A673 (cell line): ENCODE results near the gene IRS1. TPM values are rescaled to one million over a fixed set of nuclear protein-coding genes. Genes with fewer than 3 reads are reported as not detected.
"Not testable (repeated sequence)": the region's sequence is repeated elsewhere in the genome, so short reads cannot be mapped to it uniquely, and the experiment has no call there.

Experiments used
- BruUV-seq: library from RNA; stranded (reverse); fragments of 400-500 nt; replicated peaks from 2 replicates; lab custom pipeline; 2021; lab: Mats Ljungman, UMichigan
- CTCF ChIA-PET: fragments of 300-600 bp; sonication (Branson Sonifier 250); formaldehyde crosslinking; loops from one replicate; lab custom pipeline; 2022; ENCODE audit warnings: antibody characterized with exemption; lab: Charles Lee
- POLR2A ChIA-PET: fragments of 300-600 bp; sonication (Branson Sonifier 250); formaldehyde crosslinking; loops from one replicate; lab custom pipeline; 2022; ENCODE audit warnings: antibody characterized with exemption; ENCODE audit not compliant: low non-redundant PET; lab: Charles Lee
- DNase-seq: peaks from one replicate; pipeline ENCODE4 v3.0.0-alpha.2; 2015; ENCODE audit warnings: low spot score
- H3K27ac ChIP-seq: fragments of 200-600 bp; sonication (generic); 2 replicates; pipeline ENCODE4 v1.5.1; 2016; ENCODE audit warnings: mixed run types, low read depth, mild to moderate bottlenecking, mixed read lengths, antibody characterized with exemption, low read length; ENCODE audit not compliant: poor library complexity, severe bottlenecking
- H3K27me3 ChIP-seq: fragments of 200-600 bp; sonication (generic); replicated peaks from 2 replicates; pipeline ENCODE4 v1.6.1; 2017; ENCODE audit warnings: mixed run types, low read depth, mild to moderate bottlenecking, mixed read lengths, antibody characterized with exemption, low read length; ENCODE audit not compliant: insufficient read depth, poor library complexity
- H3K36me3 ChIP-seq: fragments of 200-600 bp; sonication (generic); 2 replicates; pipeline ENCODE4 v1.6.1; 2016; ENCODE audit warnings: mixed run types, mild to moderate bottlenecking, mixed read lengths, antibody characterized with exemption, low read length; ENCODE audit not compliant: insufficient read depth, poor library complexity, severe bottlenecking
- H3K4me1 ChIP-seq: fragments of 200-600 bp; sonication (generic); 2 replicates; pipeline ENCODE4 v1.6.1; 2017; ENCODE audit warnings: mixed run types, mild to moderate bottlenecking, mixed read lengths, antibody characterized with exemption, low read length; ENCODE audit not compliant: insufficient read depth, poor library complexity, severe bottlenecking
- H3K4me3 ChIP-seq: fragments of 200-600 bp; sonication (generic); 2 replicates; pipeline ENCODE4 v1.5.1; 2016; ENCODE audit warnings: low read depth, mixed run types, mild to moderate bottlenecking, mixed read lengths, low read length; ENCODE audit not compliant: poor library complexity, severe bottlenecking
- H3K9me3 ChIP-seq: fragments of 200-600 bp; sonication (generic); 2 replicates; pipeline ENCODE4 v1.6.1; 2016; ENCODE audit warnings: mixed run types, low read depth, mild to moderate bottlenecking, mixed read lengths, antibody characterized with exemption, low read length; ENCODE audit not compliant: poor library complexity, severe bottlenecking
- CTCF ChIP-seq: fragments of 300-800, 200-600 bp; sonication (generic); conservative IDR thresholded peaks from 2 replicates; pipeline ENCODE4 v1.5.1; 2017; ENCODE audit warnings: low read depth, mild to moderate bottlenecking, antibody characterized with exemption, low read length, moderate library complexity, mixed read lengths
- EZH2 ChIP-seq: fragments of 200-600 bp; sonication (generic); IDR thresholded peaks from 2 replicates; pipeline ENCODE4 v1.6.1; 2017; ENCODE audit warnings: borderline replicate concordance, low read depth, mild to moderate bottlenecking, mixed read lengths, antibody characterized with exemption, low read length; ENCODE audit not compliant: poor library complexity, severe bottlenecking
- intact Hi-C: fragments of 100-400 bp; cut with micrococcal nuclease; formaldehyde crosslinking; loops from one replicate; pipeline ENCODE4 v1.10.0; 2022; ENCODE audit not compliant: unreplicated experiment
- total RNA-seq: library from RNA; stranded (reverse); gene quantifications from 2 replicates; pipeline ENCODE4 v1.2.3, GENCODE V29; 2021

The IRS1 gene
- total RNA-seq, 1 experiment from 2014 or later, result 29.3 TPM

- Histone ChIP-seq H3K4me1 (no peaks in the 10 kb centered on the region), H3K36me3 (no peaks in the 10 kb centered on the region), H3K27ac (no peak overlapping the region), H3K9me3 (no peaks in the 10 kb centered on the region), H3K4me3 (no peak overlapping the region), H3K27me3 (no peaks in the 10 kb centered on the region)
- TF ChIP-seq EZH2 (no peak), CTCF (no peak)
- no peak for DNase-seq
- BruUV-seq, result no TSS peak
- intact Hi-C loops, result no loop called here
- ChIA-PET CTCF (no interaction called here), POLR2A (no interaction called here)
These were observed 47.5 kb upstream of the IRS1 start for GRCh38 chr2:226847090-226847489.

GRCh38 chr2:226845386-226846116 lies 45.9 kb upstream of the IRS1 start:
- ChIA-PET POLR2A (interaction anchor here (0.5 kb wide), 1 partner anchor 8 kb away, joined by 3 read pairs; no protein-coding TSS in a partner anchor), CTCF (no interaction called here)
- no peaks in the 10 kb centered on the region for H3K4me1 ChIP-seq
- H3K36me3 ChIP-seq, result no peaks in the 10 kb centered on the region
- H3K9me3 ChIP-seq, result no peaks in the 10 kb centered on the region
- DNase-seq, result no peak
- BruUV-seq, result no TSS peak
- no peak for TF ChIP-seq CTCF
- TF ChIP-seq EZH2, result no peak
- H3K27me3 ChIP-seq, result no peaks in the 10 kb centered on the region
- H3K27ac ChIP-seq, result no peak overlapping the region
- H3K4me3 ChIP-seq, result no peak overlapping the region
- intact Hi-C loops, result no loop called here

- H3K4me1 ChIP-seq, DNase-seq, intact Hi-C loops, CTCF ChIA-PET, H3K27me3 ChIP-seq, H3K27ac ChIP-seq, H3K36me3 ChIP-seq, H3K4me3 ChIP-seq, POLR2A ChIA-PET, H3K9me3 ChIP-seq, BruUV-seq: not testable (repeated sequence)
These were observed 43.4 kb upstream of the IRS1 start for GRCh38 chr2:226843001-226843400.

- POLR2A ChIA-PET, result no interaction called here
- Histone ChIP-seq H3K9me3 (no peaks in the 10 kb centered on the region), H3K4me1 (peaks cover 12% of the 10 kb centered on the region), H3K4me3 (no peak overlapping the region), H3K36me3 (no peaks in the 10 kb centered on the region), H3K27me3 (no peaks in the 10 kb centered on the region), H3K27ac (no peak overlapping the region)
- CTCF ChIA-PET, result no interaction called here
- BruUV-seq, result no TSS peak
- intact Hi-C loops, result no loop called here
- no peak for DNase-seq
- TF ChIP-seq CTCF, result no peak
- no peak for TF ChIP-seq EZH2
These were observed 40.3 kb upstream of the IRS1 start for GRCh38 chr2:226839951-226840350.
